VCaP (cell line): Measurements from ENCODE around the gene CCDC172.
"Not testable (repeated sequence)": the region's sequence is repeated elsewhere in the genome, so short reads cannot be mapped to it uniquely, and the experiment has no call there.

ENCODE experiments used
- H3K27ac ChIP-seq: fragments of 450-650 bp; 2 replicates; pipeline ENCODE4 v1.5.1; 2017
- CTCF ChIP-seq: fragments of 450-650 bp; conservative IDR thresholded peaks from 2 replicates; pipeline ENCODE4 v1.5.1; 2017; ENCODE audit warnings: mild to moderate bottlenecking, moderate library complexity

The CCDC172 gene

GRCh38 chr10:116385311-116385710, 61.1 kb downstream of the CCDC172 start:
- no peak for TF ChIP-seq CTCF
- H3K27ac ChIP-seq = no peak overlapping the region

- TF ChIP-seq CTCF = peak; percentile 68
- no peak overlapping the region for H3K27ac ChIP-seq
Measured at GRCh38 chr10:116385994-116386809, 62.0 kb downstream of the CCDC172 start.

- not testable (repeated sequence) for H3K27ac ChIP-seq
Measured at GRCh38 chr10:116393246-116393831, 69.1 kb downstream of the CCDC172 start.

- no peak for TF ChIP-seq CTCF
Measured at GRCh38 chr10:116395223-116395985, 71.2 kb downstream of the CCDC172 start.

GRCh38 chr10:116398224-116398623, 74.0 kb downstream of the CCDC172 start:
- no peak overlapping the region for H3K27ac ChIP-seq
- no peak for TF ChIP-seq CTCF

More at GRCh38 chr10:116395223-116395985, 71.2 kb downstream of the CCDC172 start:
- no peak overlapping the region for H3K27ac ChIP-seq

GRCh38 chr10:116402858-116403257, 78.6 kb downstream of the CCDC172 start:
- TF ChIP-seq CTCF = no peak
- no peak overlapping the region for H3K27ac ChIP-seq

- no peak overlapping the region for H3K27ac ChIP-seq
- TF ChIP-seq CTCF = no peak
Measured at GRCh38 chr10:116403740-116404250, 79.5 kb downstream of the CCDC172 start.
